ENCODE results near the gene GP9.

- no peak for TF ChIP-seq CTCF (IDR thresholded peaks at IDR 0.05)
- TF ChIP-seq POLR2A (IDR thresholded peaks at IDR 0.05): no peak
These were observed 2.6 kb downstream of the GP9 start for GRCh38 chr3:129063091-129063640.
